GM18873 (cell line): ENCODE results near the gene CCL14.
"Not testable (repeated sequence)": the region's sequence is repeated elsewhere in the genome, so short reads cannot be mapped to it uniquely, and the experiment has no call there.

Source experiments
- ATAC-seq: cut with Tn5 transposase; IDR thresholded peaks from one replicate; pipeline ENCODE4 v1.9.1; 2021; ENCODE audit warnings: mild to moderate bottlenecking, moderate library complexity, moderate number of reproducible peaks; ENCODE audit not compliant: unreplicated experiment, low FRiP score

Gene CCL14

GRCh38 chr17:35947156-35947585, 39.4 kb downstream of the CCL14 start:
- ATAC-seq, result no peak

DNA sequence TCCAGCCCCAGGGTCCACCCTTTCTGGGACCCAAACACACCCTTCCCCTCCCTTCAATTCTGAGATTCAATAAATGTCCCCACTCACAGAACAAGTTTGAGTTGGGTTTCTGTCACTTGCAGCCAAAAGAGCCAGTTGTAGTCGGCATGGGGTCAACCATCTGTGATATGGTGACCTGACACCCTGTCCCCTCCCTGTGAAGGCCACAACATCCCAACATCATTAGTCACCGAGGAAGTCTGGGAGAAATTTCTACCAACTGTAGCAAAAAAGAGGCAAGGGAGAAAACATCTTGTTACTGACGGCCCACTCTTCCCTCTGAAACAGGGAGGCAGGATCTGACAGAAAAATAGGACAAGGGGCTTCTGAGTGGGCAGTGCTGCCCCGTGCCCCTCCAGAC, 42.4 kb downstream of the CCL14 start:
- ATAC-seq, result no peak

DNA sequence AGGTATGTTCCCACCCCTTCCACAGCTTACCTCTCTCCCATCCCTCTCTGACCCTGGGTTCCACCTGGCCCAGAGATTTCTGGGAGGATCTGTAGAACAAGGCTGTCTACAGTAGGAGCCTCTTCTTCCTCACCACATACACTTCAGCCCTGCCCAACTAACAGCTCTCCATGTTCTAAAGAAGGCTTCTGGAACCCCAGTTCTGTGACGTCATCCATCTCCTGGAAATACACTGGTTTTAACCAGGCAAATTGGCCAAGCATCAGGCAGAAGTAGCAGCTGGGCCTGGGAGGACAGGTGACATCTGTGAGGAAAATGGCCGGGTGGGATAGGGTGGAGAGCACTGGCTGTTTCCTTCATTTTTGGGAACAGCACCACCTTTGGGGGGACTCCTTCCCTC, 43.0 kb downstream of the CCL14 start, which contains the start of gene LYZL6:
Gene LYZL6 (minus strand): TSS at position 177 of the 400 bp plus-strand sequence. CDS start 4,357 bp downstream, outside the sequence.
- no peak for ATAC-seq

DNA sequence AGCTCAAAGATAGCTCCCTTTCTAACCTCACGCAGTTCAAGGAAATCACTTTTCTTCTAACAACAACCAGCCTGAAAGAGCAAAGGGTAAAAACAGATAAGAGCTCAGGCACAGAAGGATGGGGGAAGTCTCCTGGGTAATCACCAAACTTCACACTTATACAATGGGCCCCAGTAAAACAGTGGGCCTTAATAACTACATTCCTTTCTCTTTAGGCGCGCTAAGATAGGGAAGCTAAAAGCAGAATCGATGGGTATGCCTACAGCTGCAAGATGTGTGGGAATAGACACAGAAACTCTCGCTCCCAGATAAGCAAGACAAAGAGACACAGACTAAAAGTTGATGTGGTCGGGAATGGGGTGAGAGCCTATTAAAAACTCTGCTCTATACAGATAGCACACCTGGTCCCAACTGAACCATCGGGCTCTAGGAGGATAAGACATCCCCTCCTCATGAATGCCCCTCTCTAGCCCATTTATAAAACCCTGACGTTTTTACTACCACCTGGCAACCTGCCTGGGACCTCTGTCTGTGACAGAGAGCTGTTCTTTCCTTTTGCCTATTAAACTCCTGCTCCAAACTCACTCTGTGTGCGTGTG, 43.8 kb downstream of the CCL14 start:
- ATAC-seq, result no peak

- not testable (repeated sequence) for ATAC-seq
These were observed 48.0 kb downstream of the CCL14 start for GRCh38 chr17:35938492-35938891.

DNA sequence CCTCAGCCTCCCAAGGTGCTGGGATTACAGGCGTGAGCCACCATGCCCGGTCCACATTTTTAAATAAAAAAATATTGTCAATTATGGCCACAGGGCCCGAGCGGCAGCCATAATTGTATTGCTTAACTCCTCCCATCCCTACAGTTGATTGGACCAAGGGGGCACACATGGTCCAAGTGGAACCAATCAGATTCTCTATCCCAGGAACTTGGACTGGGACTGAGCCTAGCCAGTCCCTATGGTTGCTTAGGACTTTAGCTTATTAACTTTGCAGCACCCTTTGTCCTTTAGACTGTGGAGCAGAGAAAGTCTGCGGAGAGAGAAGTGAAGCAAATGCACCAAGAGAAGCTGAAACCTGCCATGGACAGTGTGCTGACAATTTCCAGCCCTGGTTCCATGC, 50.5 kb downstream of the CCL14 start:
- ATAC-seq, result no peak

DNA sequence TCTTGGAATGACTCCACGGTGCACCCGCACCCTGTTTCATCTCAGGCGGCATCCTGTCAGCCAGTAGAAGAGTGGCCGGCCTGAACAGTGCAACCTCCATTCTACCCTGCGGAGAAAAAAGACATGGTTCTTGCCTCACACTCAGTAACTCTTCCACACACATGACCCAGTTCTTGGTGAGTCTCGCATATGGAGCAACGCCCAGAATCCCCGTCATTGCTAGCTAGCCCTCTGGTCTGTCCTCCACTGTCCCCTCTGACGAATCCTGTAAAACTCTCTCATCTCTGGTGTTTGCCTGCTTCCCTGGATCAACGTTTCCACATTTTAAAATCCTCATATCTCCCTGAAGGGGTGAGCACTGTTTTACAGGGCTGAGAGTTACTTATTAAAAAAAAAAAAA, 51.8 kb downstream of the CCL14 start:
- ATAC-seq, result no peak
